Heart left ventricle (tissue), 13 donors: ENCODE results near the gene RAB32.
"Not testable (repeated sequence)": the region's sequence is repeated elsewhere in the genome, so short reads cannot be mapped to it uniquely, and the experiment has no call there.

Source experiments
- CTCF ChIP-seq, 12 donors: fragments of 200-600 bp; sonication (generic) in 4 of 12; IDR thresholded peaks; one replicate each; pipeline versions ENCODE4 v1.5.0 to v1.8.0; 2018 to 2022; ENCODE audit warnings: antibody characterized with exemption in 12 of 12, mild to moderate bottlenecking in 5 of 12
- POLR2A ChIP-seq, 2 donors: fragments of 450-650 bp; IDR thresholded peaks; one replicate each; pipeline ENCODE4 v1.6.1; 2017; ENCODE audit warnings: antibody characterized with exemption in 2 of 2, mild to moderate bottlenecking in 2 of 2, moderate library complexity in 2 of 2
- donor health status: ischemic (EF 13 %, LVEDD 7.1; RV severe dilation, severe dysfunction).
- donor health status: DM: no; HTN: yes; CAD: no.
- donor health status: DM: no; HTN: no; CAD: no.
- donor health status: ischemic (EF 25% LVEDD 6.9; RV normal size, moderate dysfunction).
- donor health status: ischemic (EF 25% LVEDD 5.7; RV mildly dilated, moderate dysfunction).
- donor health status: ischemic (EF 35%, LVEDD 5.7; RV mildly dilated, moderate dysfunction).
- donor health status: nonischemic (EF 11% LVEDD 7.7; RV severe dilation, severe dysfunction).
- donor health status: DM: yes; HTN: yes; CAD: no.
- donor health status: PGD.
- donor health status: ischemic (EF 29% LVEDD 5.4; RV normal size, mild dysfunction).
- donor health status: nonischemic (EF 23%, LVEDD 6.1; RV moderate dilation, normal function).

- not testable (repeated sequence) for TF ChIP-seq CTCF, POLR2A (IDR thresholded peaks at IDR 0.05)
Measured at GRCh38 chr6:146566661-146567060, 23.0 kb downstream of the RAB32 start.
